ENCODE measurements around the gene VARS2.
"Not testable (repeated sequence)": the region's sequence is repeated elsewhere in the genome, so short reads cannot be mapped to it uniquely, and the experiment has no call there.

DNA sequence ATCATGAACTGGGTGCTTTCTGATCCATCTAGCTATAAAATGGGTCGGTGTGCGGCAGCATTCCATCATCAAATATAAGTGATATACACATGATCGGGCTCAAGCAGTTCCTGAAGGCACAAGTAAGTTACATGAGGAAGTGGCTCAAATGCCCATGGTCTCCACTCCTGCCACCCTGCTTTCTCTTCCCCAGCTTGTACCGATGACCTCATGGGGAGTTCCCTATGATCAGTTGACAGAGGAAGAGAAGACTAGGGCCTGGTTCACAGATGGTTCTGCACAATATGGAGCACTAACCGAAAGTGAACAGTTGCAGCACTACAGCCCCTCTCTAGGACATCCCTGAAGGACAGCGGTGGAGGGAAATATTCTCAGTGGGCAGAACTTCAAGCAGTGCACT, 55.1 kb downstream of the VARS2 start:
- not testable (repeated sequence) for TF ChIP-seq CTCF (conservative IDR thresholded peaks at IDR 0.05; ENCODE audit: low read length); EZH2phosphoT487 (IDR thresholded peaks at IDR 0.05; ENCODE audit: borderline replicate concordance)

Data from Loucy (cell line).